ENCODE measurements around the gene SEMA4D. TPM values are rescaled to one million over a fixed set of nuclear protein-coding genes. Genes with fewer than 3 reads are reported as not detected.

The SEMA4D gene
- total RNA-seq, 4 donors from 2014 or later: 7.9 to 14.1 (median 10.6) TPM

GRCh38 chr9:89420397-89421178, 77.3 kb downstream of the SEMA4D start:
- H3K27ac ChIP-seq (replicated peaks in 1 of 4): no peak overlapping the region
- H3K27me3 ChIP-seq: no peaks in the 10 kb centered on the region
- no peaks in the 10 kb centered on the region for H3K9me3 ChIP-seq
- H3K36me3 ChIP-seq: peaks cover 0 to 6% (median 0%) of the 10 kb centered on the region in 4 donors
- H3K4me1 ChIP-seq: peaks cover 0 to 4% (median under 1%) of the 10 kb centered on the region in 4 donors
- 96% methylated on average over 5 of the region's 9 CpGs for WGBS
- TF ChIP-seq POLR2AphosphoS5 (IDR thresholded peaks at IDR 0.05): no peak
- TF ChIP-seq POLR2A (IDR thresholded peaks at IDR 0.05; ENCODE audit: low read depth): no peak
- no peak for TF ChIP-seq EP300 (IDR thresholded peaks at IDR 0.05)
- TF ChIP-seq CTCF (IDR thresholded peaks at IDR 0.05): no peak
- DNase-seq (ENCODE audit: extremely low spot score): no peak
- H3K4me3 ChIP-seq: no peak overlapping the region
- intact Hi-C loops (cut with DNase I): no loop called here

- H3K36me3 ChIP-seq: peaks cover 0 to 6% (median 0%) of the 10 kb centered on the region in 4 donors
- H3K27me3 ChIP-seq: no peaks in the 10 kb centered on the region
- H3K4me3 ChIP-seq: no peak overlapping the region
- intact Hi-C loops (cut with DNase I): no loop called here
- peaks cover 0 to 4% (median 0%) of the 10 kb centered on the region in 4 donors for H3K4me1 ChIP-seq
- DNase-seq (ENCODE audit: extremely low spot score): no peak
- no peaks in the 10 kb centered on the region for H3K9me3 ChIP-seq
- 77% methylated on average over 6 of the region's 6 CpGs for WGBS
- TF ChIP-seq POLR2A (IDR thresholded peaks at IDR 0.05; ENCODE audit: low read depth) (no peak), POLR2AphosphoS5 (IDR thresholded peaks at IDR 0.05) (no peak), EP300 (IDR thresholded peaks at IDR 0.05) (no peak), CTCF (IDR thresholded peaks at IDR 0.05) (no peak)
- no peak overlapping the region for H3K27ac ChIP-seq (replicated peaks in 1 of 4)
These were observed 77.9 kb downstream of the SEMA4D start for GRCh38 chr9:89419978-89420394.

- Histone ChIP-seq H3K9me3 (no peaks in the 10 kb centered on the region), H3K27me3 (no peaks in the 10 kb centered on the region), H3K36me3 (peaks cover 0 to 6% (median 0%) of the 10 kb centered on the region in 4 donors), H3K4me1 (peaks cover 0 to 4% (median 0%) of the 10 kb centered on the region in 4 donors), H3K27ac (replicated peaks in 1 of 4) (no peak overlapping the region), H3K4me3 (no peak overlapping the region)
- WGBS: 90% methylated on average over 15 of the region's 21 CpGs
- intact Hi-C loops (cut with DNase I): no loop called here
- DNase-seq (ENCODE audit: extremely low spot score): no peak
- TF ChIP-seq EP300 (IDR thresholded peaks at IDR 0.05) (no peak), POLR2AphosphoS5 (IDR thresholded peaks at IDR 0.05) (no peak)
These were observed 78.9 kb downstream of the SEMA4D start for GRCh38 chr9:89418882-89419640.

- Histone ChIP-seq H3K4me1 (peaks cover 0 to 4% (median 0%) of the 10 kb centered on the region in 4 donors), H3K36me3 (peaks cover 0 to 6% (median 0%) of the 10 kb centered on the region in 4 donors), H3K27me3 (no peaks in the 10 kb centered on the region), H3K9me3 (no peaks in the 10 kb centered on the region), H3K4me3 (no peak overlapping the region), H3K27ac (replicated peaks in 1 of 4) (no peak overlapping the region)
- intact Hi-C loops (cut with DNase I): no loop called here
- no peak for DNase-seq (ENCODE audit: extremely low spot score)
- no peak for TF ChIP-seq POLR2A (IDR thresholded peaks at IDR 0.05; ENCODE audit: low read depth)
- TF ChIP-seq EP300 (IDR thresholded peaks at IDR 0.05): no peak
- TF ChIP-seq POLR2AphosphoS5 (IDR thresholded peaks at IDR 0.05): no peak
- no peak for TF ChIP-seq CTCF (IDR thresholded peaks at IDR 0.05)
- 48% methylated on average over 9 of the region's 9 CpGs for WGBS
These were observed 79.5 kb downstream of the SEMA4D start for GRCh38 chr9:89418474-89418845.

- TF ChIP-seq EP300 (IDR thresholded peaks at IDR 0.05): no peak
- TF ChIP-seq POLR2A (IDR thresholded peaks at IDR 0.05; ENCODE audit: low read depth): no peak
- TF ChIP-seq POLR2AphosphoS5 (IDR thresholded peaks at IDR 0.05): no peak
- TF ChIP-seq CTCF (IDR thresholded peaks at IDR 0.05): no peak
- intact Hi-C loops (cut with DNase I): no loop called here
- H3K27me3 ChIP-seq: no peaks in the 10 kb centered on the region
- H3K36me3 ChIP-seq: peaks cover 0 to 6% (median 0%) of the 10 kb centered on the region in 4 donors
- H3K4me1 ChIP-seq: peaks cover 0 to 4% (median 0%) of the 10 kb centered on the region in 4 donors
- 65% methylated on average over 6 of the region's 6 CpGs for WGBS
- H3K27ac ChIP-seq (replicated peaks in 1 of 4): no peak overlapping the region
- no peaks in the 10 kb centered on the region for H3K9me3 ChIP-seq
- no peak for DNase-seq (ENCODE audit: extremely low spot score)
- H3K4me3 ChIP-seq: no peak overlapping the region
These were observed 80.0 kb downstream of the SEMA4D start for GRCh38 chr9:89417832-89418473.
